ENCODE data around the gene CDS2.

- no peak for TF ChIP-seq CTCF (IDR thresholded peaks at IDR 0.05)
- TF ChIP-seq POLR2A (IDR thresholded peaks at IDR 0.05; ENCODE audit: low read length), result no peak
- TF ChIP-seq BHLHE40 (IDR thresholded peaks at IDR 0.05; ENCODE audit: low read depth, low read length), result no peak
- no peak for TF ChIP-seq RCOR1 (IDR thresholded peaks at IDR 0.05; ENCODE audit: low read depth, low read length)
- TF ChIP-seq USF2 (IDR thresholded peaks at IDR 0.05), result no peak
- TF ChIP-seq JUN (IDR thresholded peaks at IDR 0.05), result no peak
- TF ChIP-seq MYC (IDR thresholded peaks at IDR 0.05; ENCODE audit: borderline replicate concordance, low read length), result no peak
- TF ChIP-seq PHF8 (IDR thresholded peaks at IDR 0.05; ENCODE audit: borderline replicate concordance, low read depth), result no peak
- TF ChIP-seq MAFK (IDR thresholded peaks at IDR 0.05; ENCODE audit: partially characterized antibody), result no peak
- no peak for TF ChIP-seq ATOH8 (CRISPR knock-in tag; IDR thresholded peaks at IDR 0.05; ENCODE audit: low read depth)
- TF ChIP-seq RFX5 (IDR thresholded peaks at IDR 0.05), result no peak
Observed at GRCh38 chr20:5230544-5230943, 103.7 kb downstream of the CDS2 start.
